GM12878 (cell line): Measurements from ENCODE around the gene XPNPEP3. TPM values are rescaled to one million over a fixed set of nuclear protein-coding genes. Genes with fewer than 3 reads are reported as not detected.

Experiments
- ATAC-seq: fragments of 200-7000 bp; cut with Tn5 transposase; 3 replicates; pipeline ENCODE4 v1.9.1; 2020; ENCODE audit warnings: mild to moderate bottlenecking, moderate library complexity
- BruUV-seq: library from RNA; stranded (reverse); fragments of 400-500 nt; replicated peaks from 2 replicates; lab custom pipeline; 2021; lab: Mats Ljungman, UMichigan
- CTCF ChIA-PET: fragments of 300-600 bp; sonication (Branson Sonifier 250); formaldehyde crosslinking; extraction: SDS; loops from one replicate; lab custom pipeline; 2021; ENCODE audit warnings: inconsistent platforms; lab: Yijun Ruan, JAX
- POLR2A ChIA-PET: fragments of 350-600 bp; formaldehyde crosslinking; extraction: SDS; loops from one replicate; lab custom pipeline; 2021; ENCODE audit warnings: inconsistent platforms; lab: Charles Lee
- RAD21 ChIA-PET: fragments of 300-600 bp; sonication (Branson Sonifier 250); formaldehyde crosslinking; loops from one replicate; lab custom pipeline; 2023; ENCODE audit warnings: antibody characterized with exemption; ENCODE audit not compliant: unreplicated experiment; lab: Charles Lee
- SMC1A ChIA-PET: fragments of 300-600 bp; sonication (Branson Sonifier 250); formaldehyde crosslinking; loops from one replicate; lab custom pipeline; 2023; ENCODE audit not compliant: unreplicated experiment, uncharacterized antibody; lab: Charles Lee
- DNase-seq: peaks from one replicate; pipeline ENCODE4 v3.0.0-alpha.2; 2011; ENCODE audit warnings: low read depth, low spot score
- FAIRE-seq: peaks from 3 replicates; lab custom pipeline; 2011; peaks lifted over from hg19 to GRCh38; lab: Jason Lieb, UNC
- H2AFZ ChIP-seq: 2 replicates; pipeline ENCODE4 v1.6.0; 2011; ENCODE audit warnings: low read depth, low read length, control low read depth; ENCODE audit not compliant: control insufficient read depth
- H3K27ac ChIP-seq: 2 replicates; pipeline ENCODE4 v1.5.1; 2011; ENCODE audit warnings: control low read depth; ENCODE audit not compliant: control insufficient read depth, insufficient read depth
- H3K27me3 ChIP-seq, 2 experiments: replicated peaks in 1 of 2; 2 replicates each; pipeline versions ENCODE4 v1.6.0 to v1.6.1; 2011; ENCODE audit warnings: low read length in 1 of 2; ENCODE audit not compliant: control insufficient read depth in 2 of 2, insufficient read depth in 2 of 2
- H3K36me3 ChIP-seq, 2 experiments: 2 replicates each; pipeline ENCODE4 v1.5.1; 2011; ENCODE audit warnings: low read length in 1 of 2; ENCODE audit not compliant: control insufficient read depth in 2 of 2, insufficient read depth in 2 of 2
- H3K4me1 ChIP-seq: 2 replicates; pipeline ENCODE4 v1.6.1; 2011; ENCODE audit warnings: mild to moderate bottlenecking, low read length, moderate library complexity, mixed read lengths; ENCODE audit not compliant: control insufficient read depth, insufficient read depth
- H3K4me2 ChIP-seq: 2 replicates; pipeline ENCODE4 v1.6.0; 2011; ENCODE audit warnings: control low read depth; ENCODE audit not compliant: control insufficient read depth, insufficient read depth
- H3K4me3 ChIP-seq: fragments of 200-600 bp; sonication (generic); 2 replicates; pipeline ENCODE4 v1.5.1; 2016
- H3K79me2 ChIP-seq: 2 replicates; pipeline ENCODE4 v1.6.0; 2011; ENCODE audit warnings: low read length; ENCODE audit not compliant: control insufficient read depth, insufficient read depth
- H3K9ac ChIP-seq: 2 replicates; pipeline ENCODE4 v1.8.0; 2011; ENCODE audit warnings: low read length, control low read depth, mixed read lengths; ENCODE audit not compliant: control insufficient read depth, insufficient read depth
- H3K9me3 ChIP-seq: replicated peaks from 3 replicates; pipeline ENCODE4 v1.5.1; 2011; ENCODE audit warnings: mild to moderate bottlenecking, low read length; ENCODE audit not compliant: control insufficient read depth, insufficient read depth
- H4K20me1 ChIP-seq: 2 replicates; pipeline ENCODE4 v1.6.0; 2011; ENCODE audit not compliant: control insufficient read depth, insufficient read depth
- BHLHE40 ChIP-seq, 2 experiments: fragments of 450-650 bp in 1 of 2; IDR thresholded peaks; 2 replicates each; pipeline ENCODE4 v1.6.1; 2011 to 2017; ENCODE audit warnings: low read depth in 2 of 2, borderline replicate concordance in 1 of 2, improper control_type of control experiment in 1 of 2, low read length in 1 of 2, mild to moderate bottlenecking in 1 of 2
- DPF2 ChIP-seq: fragments of 450-650 bp; IDR thresholded peaks from 2 replicates; pipeline ENCODE4 v1.6.1; 2017; ENCODE audit warnings: mild to moderate bottlenecking
- E2F8 ChIP-seq: fragments of 450-650 bp; IDR thresholded peaks from 2 replicates; pipeline ENCODE4 v1.6.1; 2018; ENCODE audit warnings: mild to moderate bottlenecking, low read depth, moderate library complexity; ENCODE audit not compliant: partially characterized antibody
- HCFC1 ChIP-seq: fragments of 150-350 bp; IDR thresholded peaks from 2 replicates; pipeline ENCODE4 v1.6.1; 2014; ENCODE audit warnings: low read length
- HDAC6 ChIP-seq: fragments of 200-600 bp; sonication (generic); IDR thresholded peaks from one replicate; pipeline ENCODE4 v1.8.0; 2017; ENCODE audit warnings: antibody characterized with exemption; ENCODE audit not compliant: unreplicated experiment
- IRF3 ChIP-seq: fragments of 450-650 bp; IDR thresholded peaks from 2 replicates; pipeline ENCODE4 v1.6.1; 2014; ENCODE audit warnings: mild to moderate bottlenecking
- JUND ChIP-seq: IDR thresholded peaks from 2 replicates; pipeline ENCODE4 v1.6.1; 2012; ENCODE audit warnings: low read depth, mild to moderate bottlenecking, low read length, improper control_type of control experiment, moderate library complexity
- MYC ChIP-seq: IDR thresholded peaks from 2 replicates; pipeline ENCODE4 v1.6.1; 2011; ENCODE audit warnings: mild to moderate bottlenecking, low read length, moderate library complexity, inconsistent platforms; ENCODE audit not compliant: insufficient read depth, insufficient replicate concordance, insufficient read length, severe bottlenecking
- POLR2A ChIP-seq: IDR thresholded peaks from 2 replicates; pipeline ENCODE4 v1.6.1; 2011; ENCODE audit warnings: low read depth, mild to moderate bottlenecking, low read length
- RB1 ChIP-seq: fragments of 450-650 bp; formaldehyde crosslinking; IDR thresholded peaks from 2 replicates; pipeline ENCODE4 v1.6.1; 2017; ENCODE audit warnings: mild to moderate bottlenecking, borderline replicate concordance
- RBBP5 ChIP-seq: fragments of 200-600 bp; sonication (generic); conservative IDR thresholded peaks from 2 replicates; pipeline ENCODE4 v1.6.1; 2016
- SKIL ChIP-seq: fragments of 450-650 bp; IDR thresholded peaks from 2 replicates; pipeline ENCODE4 v1.6.1; 2017; ENCODE audit warnings: mild to moderate bottlenecking, low read depth, inconsistent platforms; ENCODE audit not compliant: poor library complexity, severe bottlenecking
- YY1 ChIP-seq: IDR thresholded peaks from 2 replicates; pipeline ENCODE4 v1.6.1; 2011; ENCODE audit warnings: low read depth, mild to moderate bottlenecking, low read length
- ZNF24 ChIP-seq: fragments of 450-650 bp; IDR thresholded peaks from 2 replicates; pipeline ENCODE4 v1.6.1; 2017; ENCODE audit warnings: antibody characterized with exemption, mild to moderate bottlenecking
- WGBS: methylation state at CpG from one replicate; pipeline ENCODE4 v1.1.6; 2016; ENCODE audit warnings: low lambda C conversion rate; ENCODE audit not compliant: insufficient replicate concordance, insufficient coverage; ENCODE audit errors: missing lambda C conversion rate; 5-methylcytosine and 5-hydroxymethylcytosine counted together
- in situ Hi-C: fragments of 300-500 bp; cut with MboI; formaldehyde crosslinking; loops from 9 replicates; pipeline ENCODE4 v1.14.3; 2018; ENCODE audit warnings: mixed read lengths
- intact Hi-C: fragments of 100-400 bp; cut with micrococcal nuclease; formaldehyde crosslinking; loops from one replicate; pipeline ENCODE4 v1.14.2; 2022; ENCODE audit not compliant: unreplicated experiment
- polyA plus RNA-seq, 11 experiments: library from polyadenylated mRNA; depleted of rRNA in 4 of 11; unstranded in 6 of 11; stranded (reverse) in 5 of 11; fragments of >200 nt; fragmentation: Nextera tagmentation in 4 of 11; fragmentation: Illumina TruSeq in 1 of 11; extraction: Ambion mirVana in 4 of 11; extraction: Trizol in 1 of 11; gene quantifications; 1 replicate in 1 of 11; 2 replicates in 10 of 11; pipeline versions ENCODE4 v1.2.1 to v1.2.3, GENCODE V29; 2011 to 2016; ENCODE audit warnings: inconsistent platforms in 2 of 11, missing spikeins in 2 of 11, low read depth in 1 of 11
- total RNA-seq, 4 experiments: library from RNA; depleted of rRNA in 3 of 4; stranded (reverse); fragments of >200 nt in 3 of 4; fragmentation: Illumina TruSeq in 1 of 4; extraction: Trizol in 1 of 4; gene quantifications; 2 replicates each; pipeline versions ENCODE4 v1.2.1 to v1.2.3, GENCODE V29; 2013 to 2021

Gene XPNPEP3
- total and polyA plus RNA-seq, 10 of the 15 experiments (the other 5 are each of a cell fraction or from before 2014, with no cell fraction given): 6.7 to 19.9 (median 11.7) TPM

GRCh38 chr22:40862537-40862936 lies 5.6 kb downstream of the XPNPEP3 start:
- ChIA-PET CTCF (no interaction called here), RAD21 (no interaction called here), SMC1A (no interaction called here), POLR2A (interaction anchor here (0.5 to 1.1 kb wide), 2 partner anchors 14 to 21 kb away, joined by 3 read pairs; no protein-coding TSS in a partner anchor)
- 94% methylated on average over 2 of the region's 2 CpGs for WGBS
- no TSS peak for BruUV-seq
- no peak overlapping the region for H3K4me3 ChIP-seq
- no peaks in the 10 kb centered on the region for H3K36me3 ChIP-seq
- no peaks in the 10 kb centered on the region for H3K9me3 ChIP-seq
- no peak overlapping the region for H3K9ac ChIP-seq
- ATAC-seq (no peak), DNase-seq (no peak), FAIRE-seq (no peak)
- no peak overlapping the region for H2AFZ ChIP-seq
- no peaks in the 10 kb centered on the region for H3K27me3 ChIP-seq
- peaks cover 10% of the 10 kb centered on the region for H3K4me1 ChIP-seq
- no peak overlapping the region for H3K27ac ChIP-seq
- in situ Hi-C loops (no loop called here), intact Hi-C loops (no loop called here)
- no peaks in the 10 kb centered on the region for H4K20me1 ChIP-seq
- H3K79me2 ChIP-seq: peaks cover 27% of the 10 kb centered on the region
- no peak overlapping the region for H3K4me2 ChIP-seq
- TF ChIP-seq HDAC6: no peak
- TF ChIP-seq DPF2: no peak
- TF ChIP-seq MYC: no peak
- no peak for TF ChIP-seq RBBP5
- TF ChIP-seq SKIL: no peak
- TF ChIP-seq JUND: no peak
- no peak for TF ChIP-seq ZNF24
- TF ChIP-seq YY1: no peak
- TF ChIP-seq POLR2A: no peak
- no peak for TF ChIP-seq E2F8
- no peak for TF ChIP-seq RB1
- no peak for TF ChIP-seq IRF3
- no peak for TF ChIP-seq BHLHE40 (IDR thresholded peaks at IDR 0.05; ENCODE audit: borderline replicate concordance in 1 of 2, low read depth in 2 of 2, low read length in 1 of 2)
- TF ChIP-seq HCFC1: no peak
